ENCODE results near the gene KCNK2.
A peak's percentile ranks its signal among the peaks of the same experiment; 100 is the strongest.

The KCNK2 gene

GRCh38 chr1:215071078-215071477 is 11.5 kb upstream of the KCNK2 start:
- no peak for TF ChIP-seq CTCF (IDR thresholded peaks at IDR 0.05; ENCODE audit: control extremely low read depth, extremely low read depth, low read depth, missing control alignments)
- ChIA-PET POLR2A (no interaction called here), CTCF (interaction anchor here (0.6 kb wide), 1 partner anchor 13 kb away, joined by 3 read pairs; no protein-coding TSS in a partner anchor)
- no peak for DNase-seq (ENCODE audit: extremely low spot score)

DNA sequence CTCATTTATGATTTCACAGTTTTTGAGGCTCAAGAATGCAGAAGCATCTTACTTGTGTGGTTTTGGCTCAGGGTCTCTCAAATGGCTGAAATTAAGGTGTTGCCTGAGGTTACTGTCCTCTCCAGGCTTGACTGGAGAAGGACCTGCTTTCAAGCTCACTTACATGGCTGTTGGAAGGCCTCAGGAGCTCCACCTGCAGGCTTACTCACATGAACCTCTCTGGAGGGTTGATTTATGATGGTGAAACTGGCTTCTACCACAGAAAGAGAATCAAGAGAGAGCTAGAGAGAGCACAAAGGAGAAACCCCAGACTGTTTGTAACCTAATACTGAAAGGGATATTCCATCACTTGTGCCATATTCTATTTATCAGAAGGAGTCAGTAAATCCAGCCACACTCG is 6.2 kb upstream of the KCNK2 start:
- ChIA-PET CTCF (interaction anchor here (1.6 to 2.0 kb wide), 4 partner anchors 8 to 253 kb away, joined by 4 to 7 read pairs (median 6); no protein-coding TSS in a partner anchor), POLR2A (no interaction called here)
- peak; percentile 15 for DNase-seq (ENCODE audit: extremely low spot score)
- peak; percentile 27 for TF ChIP-seq CTCF (IDR thresholded peaks at IDR 0.05; ENCODE audit: control extremely low read depth, extremely low read depth, low read depth, missing control alignments)

DNA sequence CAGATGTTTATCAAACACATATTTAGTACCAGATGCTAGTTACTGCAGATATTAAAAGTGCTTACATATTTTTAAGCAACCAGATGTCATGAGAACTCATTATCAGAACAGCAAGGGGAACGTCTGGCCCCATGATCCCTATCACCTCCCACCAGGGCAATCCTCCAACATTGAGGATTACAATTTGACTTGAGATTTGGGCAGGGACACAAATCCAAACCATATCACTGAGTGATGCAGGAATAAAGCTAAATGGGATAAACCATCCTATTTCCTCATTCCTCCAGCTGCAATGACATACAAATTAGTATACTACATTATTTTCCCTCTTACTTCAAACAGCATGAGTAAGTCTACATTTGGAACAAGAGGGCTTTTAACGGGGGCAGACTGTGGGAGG is 3.1 kb upstream of the KCNK2 start:
- POLR2A ChIA-PET = no interaction called here
- no peak for DNase-seq (ENCODE audit: extremely low spot score)
- CTCF ChIA-PET = no interaction called here
- no peak for TF ChIP-seq CTCF (IDR thresholded peaks at IDR 0.05; ENCODE audit: control extremely low read depth, extremely low read depth, low read depth, missing control alignments)

- ChIA-PET CTCF (interaction anchor here (1.5 kb wide), 1 partner anchor 10 kb away, joined by 3 read pairs; no protein-coding TSS in a partner anchor), POLR2A (no interaction called here)
- TF ChIP-seq CTCF (IDR thresholded peaks at IDR 0.05; ENCODE audit: control extremely low read depth, extremely low read depth, low read depth, missing control alignments) = no peak
- no peak for DNase-seq (ENCODE audit: extremely low spot score)
Observed at GRCh38 chr1:215081661-215082531, 641 bp upstream of the KCNK2 start.

- POLR2A ChIA-PET = no interaction called here
- DNase-seq (ENCODE audit: extremely low spot score) = no peak
- CTCF ChIA-PET = interaction anchor here (1.0 to 1.9 kb wide), 5 partner anchors 8 to 28 kb away, joined by 3 to 5 read pairs (median 3); no protein-coding TSS in a partner anchor
- TF ChIP-seq CTCF (IDR thresholded peaks at IDR 0.05; ENCODE audit: control extremely low read depth, extremely low read depth, low read depth, missing control alignments) = no peak
Observed at GRCh38 chr1:215083383-215083961, 935 bp downstream of the KCNK2 start.

GRCh38 chr1:215084621-215085020 is 2.1 kb downstream of the KCNK2 start:
- ChIA-PET POLR2A (no interaction called here), CTCF (interaction anchor here (1.0 to 1.9 kb wide), 5 partner anchors 8 to 27 kb away, joined by 3 to 5 read pairs (median 4); no protein-coding TSS in a partner anchor)
- no peak for DNase-seq (ENCODE audit: extremely low spot score)
- TF ChIP-seq CTCF (IDR thresholded peaks at IDR 0.05; ENCODE audit: control extremely low read depth, extremely low read depth, low read depth, missing control alignments) = no peak
